DMS114 treated with DMSO at 0.1 percent for 48 hours (cell line): ENCODE results near the gene CMPK1.
A peak's percentile ranks its signal among the peaks of the same experiment; 100 is the strongest.

Experiments used
- DNase-seq: peaks from one replicate; lab custom pipeline; 2025; ENCODE audit not compliant: unreplicated experiment; lab: John Stamatoyannopoulos, UW

CMPK1 gene

DNA sequence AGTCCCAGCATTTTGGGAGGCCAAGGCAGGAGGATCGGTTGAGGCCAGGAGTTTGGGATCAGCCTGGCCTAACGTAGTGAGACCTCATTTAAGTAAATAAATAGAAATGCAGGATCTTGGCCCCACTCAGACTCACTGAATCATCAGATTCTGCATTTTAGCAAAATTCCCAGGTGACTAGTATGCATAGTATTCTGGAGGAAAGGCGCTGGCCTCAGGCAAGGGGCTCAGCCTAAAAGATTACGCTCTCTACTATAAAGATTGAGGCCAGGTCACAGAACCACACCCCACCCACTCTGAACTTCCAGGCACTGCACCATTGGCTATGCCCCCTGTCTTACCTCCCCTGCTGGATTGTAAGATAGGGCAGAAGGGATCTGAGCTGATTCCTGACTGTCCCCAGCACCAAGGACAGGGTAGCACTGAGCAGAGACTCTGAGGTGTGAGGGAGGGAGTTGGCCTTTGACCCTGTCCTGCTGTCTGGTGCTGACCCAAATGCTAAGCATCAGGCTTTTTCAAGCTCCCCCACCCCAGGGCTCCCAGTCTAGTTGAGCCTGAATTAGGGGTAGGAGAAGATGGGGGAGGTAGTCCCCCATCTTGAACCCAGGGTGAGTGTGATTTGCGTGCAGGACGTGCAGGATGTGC, 85.2 kb downstream of the CMPK1 start:
- no peak for DNase-seq

DNA sequence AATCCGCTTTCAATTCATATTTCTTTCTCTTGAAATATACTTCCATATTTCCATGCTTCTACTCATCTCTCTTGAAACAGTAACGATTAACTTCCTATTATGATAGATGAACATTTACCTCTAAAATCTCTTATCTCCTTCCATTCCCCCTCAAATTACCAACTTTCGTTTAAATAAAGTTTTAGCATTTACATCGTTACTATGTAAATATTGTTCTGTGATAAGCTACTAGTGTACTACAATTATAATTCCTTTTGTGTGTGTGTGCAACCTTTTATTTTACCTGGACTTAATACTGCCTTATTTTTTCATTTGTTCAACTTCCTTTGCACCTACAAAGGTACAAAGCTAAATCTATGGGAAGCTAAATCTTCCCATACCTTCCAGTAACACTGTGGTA, 87.0 kb downstream of the CMPK1 start:
- no peak for DNase-seq

DNA sequence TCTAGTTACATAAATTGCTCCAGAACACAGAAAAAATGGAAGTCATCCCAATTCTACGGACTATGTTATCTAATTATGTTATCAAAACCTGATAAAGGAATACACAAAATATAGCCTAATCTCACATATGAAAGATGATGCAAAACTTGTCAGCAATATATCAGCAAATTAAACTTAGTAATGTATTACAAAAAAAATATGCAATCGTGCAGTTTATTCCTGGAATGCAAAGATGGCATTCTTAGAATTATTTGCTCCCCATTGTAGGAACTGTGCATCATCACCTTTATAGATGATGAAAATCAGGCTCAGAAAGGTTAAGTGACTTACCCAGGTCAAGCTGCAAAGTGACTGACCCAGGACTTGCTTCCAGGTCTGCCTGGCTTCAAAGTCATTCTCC, 90.3 kb downstream of the CMPK1 start:
- DNase-seq, result no peak

DNA sequence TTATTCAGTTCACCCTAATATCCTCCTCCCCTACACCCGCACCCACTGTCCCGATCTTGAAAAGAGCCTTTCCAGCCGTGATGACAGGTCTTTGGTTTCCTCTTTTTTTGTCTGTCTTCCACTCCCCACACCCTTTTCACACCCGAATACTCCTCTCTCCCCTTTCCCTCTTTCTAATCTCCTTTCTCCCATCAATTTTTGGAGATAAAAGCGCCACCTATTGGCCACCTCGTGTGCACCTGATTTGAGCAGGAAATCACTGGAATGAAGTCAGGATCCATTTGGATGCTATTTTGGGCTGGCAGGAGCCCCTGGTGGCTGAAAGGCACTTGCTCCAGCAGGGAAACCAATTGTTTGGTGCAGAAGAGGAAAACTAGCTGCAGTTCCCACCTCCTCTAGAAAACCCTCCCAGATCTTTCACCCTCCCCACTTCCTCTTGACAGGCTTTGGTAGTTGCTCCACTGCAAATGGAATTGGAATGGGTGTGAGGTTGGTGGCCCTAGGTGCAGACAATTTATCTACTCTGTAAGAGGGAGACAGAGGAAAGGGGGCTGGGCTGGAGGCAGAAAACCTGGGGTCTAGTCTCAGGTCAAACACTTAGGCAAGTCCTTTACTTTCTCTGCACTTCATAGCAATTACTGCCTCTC, 90.9 kb downstream of the CMPK1 start:
- DNase-seq, result peak; percentile 68
